Mammary epithelial cell (primary cell): ENCODE measurements around the gene CEP55.

Experiments
- CTCF ChIP-seq, 2 donors: IDR thresholded peaks in 1 of 2; conservative IDR thresholded peaks in 1 of 2; 2 replicates each; pipeline ENCODE4 v1.5.1; 2011 to 2012; ENCODE audit warnings: inconsistent platforms in 2 of 2, low read length in 2 of 2, mild to moderate bottlenecking in 2 of 2, control low read depth in 1 of 2, low read depth in 1 of 2; ENCODE audit not compliant: insufficient read depth in 1 of 2; ENCODE audit errors: extremely low read depth in 1 of 2
- EZH2 ChIP-seq: IDR thresholded peaks from 2 replicates; pipeline ENCODE4 v1.6.1; 2012; ENCODE audit warnings: low read length, inconsistent platforms, borderline replicate concordance

- no peak for TF ChIP-seq CTCF (conservative IDR thresholded peaks at IDR 0.05 in 1 of 2, IDR thresholded peaks at IDR 0.05 in 1 of 2; ENCODE audit: extremely low read depth in 1 of 2, insufficient read depth in 1 of 2, low read depth in 1 of 2, low read length in 2 of 2)
- TF ChIP-seq EZH2 = no peak
Observed at GRCh38 chr10:93475227-93475626, 21.2 kb upstream of the CEP55 start.
